Measurements from ENCODE around the gene SLC66A1.

The SLC66A1 gene

DNA sequence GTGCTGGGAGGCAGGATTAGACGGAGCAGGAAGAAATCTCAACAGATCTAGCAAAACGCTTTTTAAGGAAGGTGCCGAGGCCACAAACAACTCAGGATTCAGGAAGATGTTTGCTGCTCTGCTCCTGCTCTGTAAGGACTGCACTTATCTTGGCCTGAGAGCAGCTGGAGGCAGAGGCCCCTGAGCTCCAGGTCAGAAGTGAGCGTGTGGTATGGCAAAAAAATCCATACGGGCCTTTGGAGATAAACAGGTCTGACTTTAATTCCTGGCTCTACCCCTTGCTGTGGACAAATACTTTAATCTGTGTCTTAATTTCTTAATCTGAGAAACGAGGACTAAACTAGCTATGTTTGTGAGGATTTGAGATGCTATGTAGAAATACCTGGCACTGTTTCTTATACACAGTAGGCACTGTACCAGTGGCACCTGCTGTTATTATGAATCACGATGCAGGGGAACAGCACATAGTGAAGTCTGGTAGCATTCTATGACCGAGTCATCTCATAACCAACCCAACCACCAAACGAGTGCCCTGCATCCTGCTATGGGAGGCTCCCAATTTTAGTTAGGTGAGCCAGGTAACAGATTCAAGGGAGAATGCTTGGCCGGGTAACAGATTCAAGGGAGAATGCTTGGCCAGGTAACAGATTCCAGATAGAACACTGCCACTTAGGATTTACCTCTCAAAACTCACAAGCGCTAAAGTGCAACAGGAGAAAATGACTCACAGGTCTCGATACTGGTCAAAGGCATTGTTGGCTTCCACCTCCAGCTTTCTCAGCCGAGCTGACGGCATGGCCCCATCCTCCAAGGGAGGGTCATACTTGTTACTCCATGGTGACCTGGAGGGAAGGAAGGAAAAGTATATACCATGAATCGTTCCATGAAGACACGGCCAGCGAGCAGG lies 65.9 kb downstream of the SLC66A1 start:
- ATAC-seq (peak; percentile 96), DNase-seq (ENCODE audit: low spot score in 2 of 2) (no peak)
- H3K36me3 Mint-ChIP-seq: peaks cover 96% of the 10 kb centered on the region
- H3K27ac Mint-ChIP-seq: peak overlapping the region; percentile 83
- no peaks in the 10 kb centered on the region for H3K9me3 Mint-ChIP-seq
- H3K4me1 Mint-ChIP-seq: peaks cover 33% of the 10 kb centered on the region
- H3K4me3 Mint-ChIP-seq: no peak overlapping the region

Data from stimulated activated effector memory CD8-positive, alpha-beta T cell treated with anti-CD3 and anti-CD28 coated beads, Interleukin-12 subunit alpha, Interleukin-12 subunit beta, amount 100 ng/mL, for 72 hours (primary cell).